HG02678 (cell line): ENCODE results near the gene JAZF1.

Experiments
- ATAC-seq: cut with Tn5 transposase; IDR thresholded peaks from one replicate; pipeline ENCODE4 v1.9.1; 2021; ENCODE audit warnings: mild to moderate bottlenecking, moderate library complexity; ENCODE audit not compliant: unreplicated experiment

JAZF1 gene

DNA sequence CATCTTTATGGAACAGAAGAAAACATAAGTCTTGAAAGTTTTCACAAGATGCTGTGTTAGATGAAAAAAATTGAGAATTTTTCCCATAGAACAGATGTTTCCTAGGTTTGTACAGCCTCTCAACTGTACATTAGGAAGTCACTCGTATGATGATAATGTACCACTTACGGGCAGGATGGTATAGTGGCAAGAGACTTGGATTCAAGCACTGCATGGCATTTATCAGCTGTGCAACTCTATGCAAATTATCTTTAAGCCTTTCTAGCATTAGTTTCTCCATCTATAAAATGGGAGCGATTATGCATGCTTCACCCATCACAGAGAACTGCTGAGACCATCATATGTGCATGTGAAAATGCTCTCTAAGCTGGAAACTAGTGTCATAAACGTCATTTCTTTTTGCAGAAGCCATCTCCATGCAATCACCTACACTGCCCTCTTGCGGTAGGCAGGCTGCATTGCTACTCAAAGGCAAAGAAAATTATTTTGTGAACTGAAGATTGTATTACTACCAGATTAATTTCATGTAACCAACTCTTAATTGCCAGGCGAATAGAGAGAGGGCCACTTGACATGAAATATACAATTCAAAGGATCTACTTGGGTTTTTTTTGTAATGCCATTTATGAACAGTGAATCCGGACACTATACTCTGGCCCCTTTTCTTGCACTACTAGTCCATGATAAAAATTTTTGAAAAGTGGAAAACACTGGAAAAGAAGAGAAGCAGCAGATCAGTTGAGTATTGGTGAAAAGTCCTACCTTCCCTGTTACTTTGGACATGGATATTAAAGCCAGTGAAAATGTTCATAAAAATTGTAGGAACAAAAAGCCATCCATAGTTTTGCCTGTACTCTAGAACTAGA is 102.3 kb downstream of the JAZF1 start:
- no peak for ATAC-seq

DNA sequence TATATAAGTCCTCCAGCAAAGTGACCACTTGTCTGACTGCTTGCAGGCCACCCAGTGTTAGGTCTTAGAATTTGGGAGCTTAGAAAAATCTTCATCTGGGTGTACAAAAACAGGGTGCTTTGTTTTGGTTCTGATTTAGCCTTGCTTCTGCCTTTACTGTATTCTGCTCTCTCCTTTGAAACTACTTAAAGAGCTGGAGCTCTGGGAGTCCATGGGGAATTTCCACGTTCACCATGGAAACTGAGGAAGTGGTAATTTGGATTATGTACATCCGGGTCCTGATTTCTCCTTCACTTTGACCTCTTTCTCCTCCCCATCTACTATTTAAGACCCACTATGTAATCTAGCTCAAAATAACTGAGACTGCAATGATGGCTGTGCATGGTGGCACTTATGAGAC is 103.0 kb downstream of the JAZF1 start:
- ATAC-seq: no peak

DNA sequence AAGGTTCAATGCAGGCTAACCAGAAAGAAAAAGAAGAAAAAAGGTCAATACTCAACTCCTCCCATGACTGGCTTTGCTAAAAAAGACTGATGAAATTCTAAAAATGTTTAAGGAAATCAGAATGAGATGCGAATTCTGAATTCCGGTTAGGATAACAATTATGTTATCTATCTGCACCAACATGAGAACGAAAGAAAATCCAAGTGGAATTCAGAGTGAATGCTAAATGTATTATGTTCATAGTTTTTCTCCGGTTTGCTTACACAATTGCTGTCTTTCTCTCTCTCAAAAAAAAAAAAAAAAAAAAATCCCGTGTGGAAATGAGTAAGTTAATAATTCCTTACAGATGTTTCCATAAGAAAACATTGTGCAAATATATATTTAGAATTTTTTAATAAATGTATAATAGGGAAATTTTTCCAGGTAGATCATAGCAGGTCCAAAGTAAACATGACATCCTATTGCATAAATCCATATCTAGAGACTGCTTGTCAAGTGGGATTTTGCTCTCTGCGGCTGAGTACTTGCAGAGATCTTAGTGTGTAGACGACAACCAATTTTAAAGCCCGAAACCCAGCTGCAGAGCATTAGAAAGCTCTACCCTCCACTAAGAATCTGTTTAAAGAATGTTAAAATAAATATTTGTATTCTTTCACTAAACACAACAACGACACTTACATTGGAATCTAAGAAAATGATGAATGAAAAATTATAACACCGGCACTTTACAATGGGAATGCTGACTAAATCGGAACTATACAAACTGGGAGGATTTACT is 104.0 kb downstream of the JAZF1 start:
- no peak for ATAC-seq

DNA sequence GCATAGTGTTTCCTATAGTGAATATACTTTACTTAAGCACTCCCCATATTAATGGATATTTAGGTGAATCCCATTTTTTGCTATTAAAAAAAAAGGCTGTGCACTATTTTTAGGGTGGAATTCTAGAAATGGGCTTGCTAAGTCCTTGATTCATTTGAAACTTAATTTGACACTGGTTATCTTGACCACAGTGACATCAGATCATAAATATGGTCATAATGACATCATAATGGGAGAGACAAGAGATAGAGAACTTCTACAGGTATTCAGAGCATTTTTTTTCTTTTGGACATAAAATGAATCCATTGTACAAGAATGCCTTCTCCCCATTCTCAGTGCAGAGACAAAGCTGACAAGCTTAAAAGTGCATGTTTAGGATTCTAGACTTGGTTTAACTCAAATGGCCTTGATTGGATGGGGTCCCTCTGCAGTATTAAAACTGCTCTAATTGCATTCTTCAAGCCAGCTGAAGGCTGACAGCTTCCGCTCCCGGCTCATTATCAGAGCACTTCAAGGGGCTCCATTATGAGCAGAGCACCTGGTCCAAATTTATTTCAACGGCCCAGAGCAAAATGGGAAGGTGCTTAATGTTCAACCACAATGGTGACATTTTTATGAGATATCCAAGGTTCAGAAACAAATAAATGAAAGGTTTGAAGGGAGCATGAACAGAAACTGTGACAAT is 104.8 kb downstream of the JAZF1 start:
- ATAC-seq: no peak

DNA sequence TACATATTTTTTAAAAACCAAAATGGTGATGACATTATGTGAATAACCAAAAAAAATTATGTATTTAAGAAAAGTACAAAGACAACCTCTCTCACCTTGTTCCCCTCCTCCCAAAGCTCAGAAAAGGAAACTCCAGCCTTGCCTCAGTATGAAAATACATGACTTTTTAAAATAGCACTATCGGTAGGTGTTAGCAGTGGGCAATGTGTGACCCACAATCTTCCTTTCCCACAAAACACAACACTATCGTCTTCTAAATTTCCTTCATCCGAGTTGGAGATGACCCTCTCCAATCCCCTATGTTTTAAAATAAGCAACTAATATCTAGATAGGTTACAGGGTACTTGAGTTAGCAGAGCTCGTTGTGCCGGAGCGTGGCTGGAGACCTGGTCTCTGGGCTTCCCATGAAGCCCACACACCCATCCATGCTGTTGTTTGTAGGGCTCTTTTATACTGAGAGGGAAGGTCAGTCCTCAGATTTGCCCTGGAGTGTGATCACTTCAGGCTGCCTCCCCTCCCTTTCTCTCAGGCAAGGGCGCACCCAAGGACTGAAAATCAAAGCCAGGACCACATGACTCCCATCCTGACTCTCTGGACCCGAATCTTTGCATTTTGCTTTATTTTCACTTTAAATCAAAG is 107.6 kb downstream of the JAZF1 start:
- ATAC-seq: no peak

DNA sequence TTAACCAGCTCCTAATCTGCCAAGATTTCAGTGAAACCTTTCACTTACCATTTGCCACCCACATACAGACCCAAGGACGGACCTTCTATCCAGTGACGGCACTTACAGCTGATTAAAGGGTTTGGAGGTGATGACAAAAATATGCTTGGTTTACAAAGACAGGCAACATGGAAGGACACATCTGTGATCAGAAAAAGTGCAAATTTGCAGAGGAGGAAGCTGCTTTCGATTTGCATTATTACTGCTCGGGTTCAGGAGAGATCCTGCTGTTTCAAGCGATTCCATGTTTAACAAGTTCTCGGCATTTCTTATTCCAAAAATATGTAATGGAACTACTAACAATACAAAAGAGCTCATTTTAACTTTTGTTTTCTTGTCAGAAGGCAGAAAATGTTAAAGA is 109.0 kb downstream of the JAZF1 start:
- ATAC-seq: no peak

DNA sequence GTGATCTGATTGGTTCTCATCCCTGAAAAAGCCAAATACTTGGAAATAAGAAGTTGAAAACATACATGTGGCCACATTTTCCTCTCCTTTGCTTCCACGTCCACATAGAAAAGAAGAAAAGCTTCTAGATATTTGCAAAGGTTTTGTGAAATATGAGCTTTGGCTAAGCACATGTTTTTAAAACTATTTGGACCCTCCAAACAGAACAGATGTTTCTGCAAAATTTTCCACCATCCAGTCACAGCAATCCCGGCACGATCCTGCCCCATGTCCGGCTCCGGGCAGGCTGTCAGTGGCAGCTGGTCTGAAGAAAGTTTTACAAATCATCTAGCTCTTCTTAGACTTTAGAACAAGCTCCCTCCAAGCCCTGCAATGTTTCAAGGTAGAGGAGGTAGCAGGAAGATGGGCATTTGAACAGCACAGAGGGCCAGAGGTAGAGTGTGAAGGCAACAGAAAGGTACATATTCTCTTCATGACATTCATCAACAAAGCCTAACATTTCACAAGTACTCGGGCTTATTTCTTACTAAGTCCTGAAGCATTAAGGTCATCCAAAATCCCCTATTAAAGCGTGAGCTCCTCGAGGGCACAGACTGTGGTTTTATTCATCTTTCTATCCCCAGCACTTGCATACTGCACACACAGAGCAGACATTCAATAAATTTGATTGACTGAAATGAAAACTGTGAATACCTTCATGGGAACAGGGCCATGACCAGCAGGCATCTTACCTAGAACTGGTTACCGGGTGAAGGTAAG is 110.1 kb downstream of the JAZF1 start:
- ATAC-seq: no peak

DNA sequence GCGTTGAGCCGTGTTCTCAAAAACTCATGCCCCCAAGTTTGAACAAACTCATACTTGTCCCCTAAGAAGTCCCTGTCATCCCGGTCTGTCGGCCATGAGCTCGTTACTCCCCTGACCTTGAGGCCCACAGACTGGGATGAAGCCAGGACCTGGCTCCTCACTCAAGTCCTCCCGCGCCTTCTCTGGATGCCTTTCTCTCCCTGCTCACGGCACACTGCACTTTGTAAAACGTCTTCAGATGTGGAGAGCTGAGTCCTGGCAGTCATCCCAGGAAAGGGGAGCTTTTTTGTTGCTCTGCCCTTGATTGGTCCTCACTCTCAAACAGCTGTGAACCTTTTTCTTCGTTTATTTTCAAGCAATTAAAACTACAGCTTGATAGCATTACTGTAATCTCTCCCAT is 110.8 kb downstream of the JAZF1 start:
- no peak for ATAC-seq

DNA sequence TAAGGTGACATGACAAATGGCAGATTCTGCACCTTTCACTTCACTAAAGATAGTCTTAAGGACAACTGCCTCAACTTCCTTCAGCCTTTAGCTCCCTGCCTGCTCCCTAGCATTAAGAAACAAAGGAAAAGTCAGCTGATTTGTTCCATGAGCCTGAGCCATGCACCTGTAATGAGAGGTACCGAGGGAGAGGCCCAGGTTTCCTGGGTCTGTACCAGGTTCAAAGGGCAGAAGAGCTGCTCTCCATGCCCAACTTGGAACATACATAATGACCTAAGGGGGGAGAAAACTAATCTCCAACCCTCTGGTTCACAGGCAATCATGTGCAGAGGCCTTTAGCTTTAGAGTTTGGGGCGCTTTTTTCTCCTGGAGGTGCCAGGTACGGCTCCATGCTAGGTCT is 111.2 kb downstream of the JAZF1 start:
- no peak for ATAC-seq

DNA sequence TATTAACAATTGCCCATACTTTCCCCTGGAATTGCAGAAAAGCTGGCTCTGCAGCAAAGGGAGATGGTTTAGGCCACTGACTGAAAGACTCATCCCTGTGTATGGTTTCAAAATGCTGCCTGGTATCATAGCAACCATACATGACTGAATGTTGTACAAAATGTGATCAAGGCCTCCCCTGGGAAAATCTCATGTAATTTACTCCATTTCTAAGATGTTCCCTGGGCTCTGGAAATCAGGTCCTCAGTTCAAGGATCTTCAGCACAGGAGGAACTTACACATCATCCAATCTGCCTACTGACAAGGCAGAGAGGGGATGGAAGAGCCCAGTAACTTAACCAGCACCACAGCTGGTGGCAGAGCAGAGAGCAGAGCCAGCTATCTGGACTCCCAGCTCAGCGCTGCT is 111.8 kb downstream of the JAZF1 start:
- no peak for ATAC-seq

DNA sequence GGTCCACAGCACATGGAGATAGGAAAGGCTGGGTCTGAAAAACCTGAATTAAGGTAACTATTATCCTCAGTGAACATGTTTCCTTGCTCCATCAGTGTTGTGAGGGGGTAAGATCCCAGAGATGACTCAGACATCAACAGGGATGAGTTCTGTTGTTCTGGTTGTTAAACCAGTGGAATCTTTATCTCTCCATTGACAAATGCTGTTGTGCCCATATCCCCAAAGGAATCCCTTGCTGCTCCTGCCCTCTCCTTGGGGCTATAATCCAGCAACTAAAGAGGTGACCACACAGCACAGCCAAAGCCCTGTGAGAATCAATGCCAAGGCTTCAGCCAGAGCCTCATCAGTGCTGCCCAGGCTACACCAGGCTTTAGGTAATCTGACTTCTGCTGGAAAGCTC is 113.4 kb downstream of the JAZF1 start:
- no peak for ATAC-seq

DNA sequence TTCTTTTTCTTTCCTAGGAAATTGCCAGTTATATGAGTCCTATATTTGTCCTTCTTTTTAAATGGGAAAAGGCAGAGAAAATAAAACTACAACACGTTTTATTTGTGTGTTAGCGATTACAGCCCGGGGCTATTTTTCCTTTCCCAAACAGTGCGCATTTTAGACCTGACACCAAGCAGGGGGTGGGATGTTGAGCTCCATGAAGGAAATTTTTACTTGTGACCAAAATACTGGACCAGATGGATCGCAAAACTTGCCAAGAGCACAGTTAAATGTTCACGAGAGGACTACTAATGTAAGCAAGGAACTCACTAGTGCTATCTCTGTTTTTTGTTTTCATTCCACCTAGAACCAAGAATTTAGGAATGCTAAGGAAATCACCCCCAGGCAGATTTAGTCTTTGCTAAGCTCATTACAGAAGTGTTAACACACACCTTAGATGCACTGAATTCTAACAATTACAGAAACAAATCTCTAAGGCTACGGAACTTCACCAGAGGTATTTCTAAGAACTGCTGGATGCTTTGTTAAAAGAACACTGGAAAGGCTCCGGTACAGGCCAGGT is 114.8 kb downstream of the JAZF1 start:
- ATAC-seq: no peak

DNA sequence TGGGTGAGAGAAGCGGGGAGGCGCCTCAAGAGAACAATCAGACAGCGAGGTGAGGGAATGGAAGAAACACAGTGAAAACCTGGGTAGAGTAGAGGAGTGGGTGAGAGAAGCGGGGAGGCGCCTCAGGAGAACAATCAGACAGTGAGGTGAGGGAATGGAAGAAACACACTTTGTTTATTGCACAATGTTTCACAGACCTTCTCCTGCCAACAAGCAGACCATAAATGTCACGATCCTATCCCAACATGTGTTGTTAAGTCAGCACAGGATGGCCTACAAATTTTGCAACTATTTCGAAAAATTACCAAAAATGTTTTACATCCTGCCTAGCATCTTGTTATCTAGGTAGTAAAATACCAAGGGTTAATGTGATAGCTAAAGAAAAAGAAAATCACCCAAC is 115.3 kb downstream of the JAZF1 start:
- no peak for ATAC-seq

DNA sequence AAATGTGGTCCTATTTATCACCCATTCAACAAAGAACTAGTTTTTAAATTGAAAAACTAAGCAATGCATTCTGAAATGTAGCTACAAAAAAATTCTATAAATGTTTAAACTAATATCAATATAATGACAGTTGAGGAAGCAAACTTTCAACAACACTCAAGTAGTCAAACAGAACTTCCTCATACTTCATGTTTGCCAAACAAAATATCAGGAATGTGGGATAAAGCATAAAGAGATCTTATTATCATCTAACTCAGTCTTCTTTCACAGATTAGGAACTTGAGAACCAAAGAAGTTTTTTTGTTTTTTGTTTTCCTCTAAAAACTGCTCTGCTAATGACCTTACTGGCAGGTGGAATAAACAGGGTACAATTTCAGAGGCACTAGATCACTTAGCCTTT is 116.2 kb downstream of the JAZF1 start:
- no peak for ATAC-seq

DNA sequence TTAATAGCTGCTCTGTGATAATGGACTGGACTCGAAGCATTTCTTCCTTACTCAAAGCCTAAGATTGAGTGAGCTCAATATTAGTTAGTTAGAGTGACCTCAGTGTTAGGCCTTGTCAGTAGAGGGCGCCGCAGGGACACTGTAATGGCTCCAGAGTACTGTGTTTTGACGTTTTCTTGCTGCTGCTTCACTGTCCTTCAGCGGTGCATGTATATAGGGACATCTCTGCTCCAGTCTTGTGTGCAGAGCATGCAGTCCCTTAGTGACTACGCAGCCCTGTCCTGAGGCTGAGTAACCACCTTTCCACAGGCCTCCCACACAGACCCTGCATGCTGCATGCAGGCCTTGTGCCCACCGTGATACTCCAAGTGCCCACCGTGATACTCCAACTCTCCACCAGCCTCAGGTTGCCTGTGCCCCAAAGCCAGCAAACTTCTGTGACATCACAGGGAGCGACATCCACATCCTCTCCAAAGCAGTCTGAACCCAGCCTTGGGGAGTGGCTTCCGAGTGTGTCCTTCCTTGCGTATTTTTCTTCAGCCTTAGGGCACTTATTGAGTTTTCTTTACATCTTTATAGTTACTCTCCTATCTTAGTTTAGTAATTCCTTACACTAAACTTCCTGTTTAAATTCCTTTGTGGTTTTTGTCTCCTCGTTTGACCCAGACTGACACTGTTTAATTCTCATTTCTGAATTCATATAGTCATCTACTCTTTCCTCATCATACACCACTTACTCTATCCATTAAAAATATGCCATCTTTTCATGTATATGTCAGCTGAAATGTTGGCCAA is 118.2 kb downstream of the JAZF1 start:
- ATAC-seq: no peak

DNA sequence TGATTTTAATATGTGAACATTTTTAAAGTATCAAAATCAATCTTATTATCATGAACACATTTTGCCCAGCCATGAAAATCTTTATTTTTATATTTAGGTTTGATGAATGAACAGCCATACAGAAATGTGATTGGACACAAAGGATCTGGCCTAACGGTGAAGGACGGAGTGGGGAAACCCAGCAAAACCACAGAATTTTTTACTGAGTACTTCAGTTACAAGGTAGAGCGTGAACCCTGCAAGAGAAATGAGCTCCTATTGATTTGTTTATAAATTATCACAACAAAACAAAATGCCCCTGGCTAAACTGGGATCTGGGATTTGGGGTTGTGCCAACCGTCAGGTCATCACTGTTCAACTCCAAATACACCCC is 118.8 kb downstream of the JAZF1 start:
- ATAC-seq: no peak

DNA sequence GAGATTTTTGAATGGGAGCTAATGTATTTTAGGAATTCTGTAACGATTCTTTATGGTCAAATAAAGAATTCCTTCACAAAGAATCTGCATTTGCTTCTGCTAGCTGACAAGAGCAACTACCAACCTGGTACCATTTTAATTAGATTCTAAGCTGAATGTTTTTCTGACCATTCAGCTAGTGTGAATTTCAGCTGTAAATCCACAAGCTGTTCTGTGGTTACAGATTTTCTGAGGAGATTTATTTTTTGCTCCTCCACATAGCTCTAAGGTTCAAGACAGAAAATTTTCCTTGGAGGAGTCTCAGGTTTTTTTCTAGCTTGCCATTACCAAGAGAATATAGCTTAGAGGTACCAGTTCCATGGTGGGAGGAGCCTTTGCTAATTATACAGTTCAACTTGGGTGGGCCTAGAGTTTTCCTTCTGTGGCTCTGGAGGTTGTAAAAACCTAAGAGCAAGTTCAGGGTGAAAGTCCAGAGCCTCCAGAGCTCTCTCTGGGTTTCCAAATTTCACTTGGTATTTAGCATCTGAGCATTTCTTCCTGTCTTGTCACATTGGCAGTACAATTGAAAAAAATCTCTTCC is 120.1 kb downstream of the JAZF1 start:
- no peak for ATAC-seq

DNA sequence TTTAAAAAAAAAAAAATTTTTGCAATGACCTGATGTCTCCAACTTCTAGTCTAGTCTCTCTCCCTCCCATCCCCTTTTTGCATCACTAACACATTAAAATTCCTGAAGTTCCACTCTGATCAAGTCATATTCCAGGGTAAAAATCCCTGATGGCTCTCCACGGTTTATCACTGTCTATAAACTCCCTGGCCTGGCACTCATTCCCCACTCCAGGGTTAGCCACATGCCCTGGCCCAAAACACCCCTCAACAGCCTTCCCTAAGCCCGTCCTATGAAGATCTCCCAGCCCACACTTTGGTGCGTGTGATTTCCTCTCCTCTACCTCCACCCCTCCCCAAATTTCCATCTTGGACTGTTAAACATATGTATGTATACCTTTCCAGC is 125.4 kb downstream of the JAZF1 start:
- ATAC-seq: no peak

DNA sequence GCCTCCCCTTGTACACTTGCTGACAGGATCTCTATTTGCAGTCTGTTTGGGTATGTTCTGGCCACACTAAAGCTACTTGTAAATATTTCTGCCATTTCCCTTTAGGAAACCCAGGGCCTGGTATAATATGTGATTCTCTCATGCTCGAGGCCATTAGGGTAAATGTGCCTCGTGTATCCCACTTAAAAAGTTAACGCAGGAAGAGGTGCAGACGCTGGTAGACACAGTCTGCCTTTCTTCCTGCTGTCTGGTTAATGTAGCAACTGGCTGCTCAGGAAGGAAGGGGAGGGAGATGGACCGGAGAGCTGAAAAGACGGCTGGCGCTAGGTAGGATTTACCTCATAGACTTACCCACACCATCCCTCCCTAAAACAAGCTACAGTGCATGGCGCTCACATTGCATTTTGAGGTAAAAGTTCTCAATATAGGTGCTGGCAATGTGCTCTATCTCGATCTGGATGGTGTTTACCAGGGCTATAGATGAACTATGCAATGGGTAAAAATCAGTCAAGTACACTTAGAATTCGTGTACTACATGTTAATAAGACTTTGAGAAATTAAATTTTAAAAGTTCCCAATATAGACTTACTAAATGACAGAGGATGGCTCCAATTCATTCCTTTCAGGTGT is 125.9 kb downstream of the JAZF1 start:
- ATAC-seq: no peak
